AG04450 (cell line): Measurements from ENCODE around the gene VAT1L. TPM values are rescaled to one million over a fixed set of nuclear protein-coding genes. Genes with fewer than 3 reads are reported as not detected.

ENCODE experiments used
- CTCF ChIA-PET: fragments of 300-600, 350-600 bp; formaldehyde crosslinking; extraction: SDS; loops from one replicate; lab custom pipeline; 2022; ENCODE audit warnings: antibody characterized with exemption, inconsistent platforms; lab: Charles Lee
- POLR2A ChIA-PET: fragments of 350-600 bp; formaldehyde crosslinking; extraction: SDS; loops from one replicate; lab custom pipeline; 2021; ENCODE audit warnings: antibody characterized with exemption, inconsistent platforms; lab: Yijun Ruan, JAX
- DNase-seq: peaks from one replicate; pipeline ENCODE4 v3.0.0-alpha.2; 2011; ENCODE audit warnings: low read depth, low spot score
- H3K27ac ChIP-seq: one replicate; pipeline ENCODE4 v1.5.1; 2012; ENCODE audit warnings: low read depth, low read length, control low read depth
- H3K27me3 ChIP-seq: one replicate; pipeline ENCODE4 v1.6.0; 2012; ENCODE audit warnings: low read length; ENCODE audit not compliant: control insufficient read depth, insufficient read depth
- H3K4me3 ChIP-seq: 2 replicates; pipeline ENCODE4 v1.5.1; 2011; ENCODE audit warnings: mild to moderate bottlenecking, low read depth, low read length, control low read depth
- H3K9me3 ChIP-seq: 2 replicates; pipeline ENCODE4 v1.5.1; 2012; ENCODE audit warnings: low read length; ENCODE audit not compliant: control insufficient read depth, insufficient read depth
- polyA plus RNA-seq: library from polyadenylated mRNA; depleted of rRNA; stranded (reverse); fragments of >200 nt; gene quantifications from 2 replicates; pipeline ENCODE4 v1.2.3, GENCODE V29; 2011
- TF ChIP-seq, protein P1 (sequence below): IDR thresholded peaks from 2 replicates; pipeline ENCODE4 v1.5.1; 2011; ENCODE audit warnings: low read depth, low read length, control low read depth, inconsistent platforms

The VAT1L gene
- polyA plus RNA-seq, 1 experiment = 128 TPM

DNA sequence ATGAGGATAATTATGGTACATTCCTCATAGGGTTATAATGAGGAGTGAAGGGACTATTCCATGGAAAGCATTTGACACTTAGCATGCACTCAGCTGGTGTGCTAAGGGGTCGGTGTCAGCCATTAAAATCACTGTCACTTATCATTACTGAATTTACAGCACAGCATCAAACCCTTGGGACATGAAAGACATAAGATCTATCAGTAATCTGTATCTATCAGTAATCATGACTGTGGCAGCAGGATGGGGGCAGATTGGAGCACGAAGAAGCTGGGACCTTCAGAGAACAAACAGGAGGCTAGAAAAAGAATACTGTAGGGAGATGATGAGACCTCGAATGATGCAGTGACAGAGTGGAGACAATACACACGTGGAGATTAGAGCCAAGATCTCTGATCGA, 160.5 kb downstream of the VAT1L start:
- H3K27me3 ChIP-seq = no peaks in the 10 kb centered on the region
- TF ChIP-seq, protein P1, sequence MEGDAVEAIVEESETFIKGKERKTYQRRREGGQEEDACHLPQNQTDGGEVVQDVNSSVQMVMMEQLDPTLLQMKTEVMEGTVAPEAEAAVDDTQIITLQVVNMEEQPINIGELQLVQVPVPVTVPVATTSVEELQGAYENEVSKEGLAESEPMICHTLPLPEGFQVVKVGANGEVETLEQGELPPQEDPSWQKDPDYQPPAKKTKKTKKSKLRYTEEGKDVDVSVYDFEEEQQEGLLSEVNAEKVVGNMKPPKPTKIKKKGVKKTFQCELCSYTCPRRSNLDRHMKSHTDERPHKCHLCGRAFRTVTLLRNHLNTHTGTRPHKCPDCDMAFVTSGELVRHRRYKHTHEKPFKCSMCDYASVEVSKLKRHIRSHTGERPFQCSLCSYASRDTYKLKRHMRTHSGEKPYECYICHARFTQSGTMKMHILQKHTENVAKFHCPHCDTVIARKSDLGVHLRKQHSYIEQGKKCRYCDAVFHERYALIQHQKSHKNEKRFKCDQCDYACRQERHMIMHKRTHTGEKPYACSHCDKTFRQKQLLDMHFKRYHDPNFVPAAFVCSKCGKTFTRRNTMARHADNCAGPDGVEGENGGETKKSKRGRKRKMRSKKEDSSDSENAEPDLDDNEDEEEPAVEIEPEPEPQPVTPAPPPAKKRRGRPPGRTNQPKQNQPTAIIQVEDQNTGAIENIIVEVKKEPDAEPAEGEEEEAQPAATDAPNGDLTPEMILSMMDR = no peak
- H3K4me3 ChIP-seq = no peak overlapping the region
- ChIA-PET CTCF (interaction anchor here (0.7 kb wide), 1 partner anchor 274 kb away, joined by 6 read pairs; no protein-coding TSS in a partner anchor), POLR2A (interaction anchor here (0.6 kb wide), 1 partner anchor 243 kb away, joined by 4 read pairs; no protein-coding TSS in a partner anchor)
- DNase-seq = no peak
- no peaks in the 10 kb centered on the region for H3K9me3 ChIP-seq
- H3K27ac ChIP-seq = no peak overlapping the region

DNA sequence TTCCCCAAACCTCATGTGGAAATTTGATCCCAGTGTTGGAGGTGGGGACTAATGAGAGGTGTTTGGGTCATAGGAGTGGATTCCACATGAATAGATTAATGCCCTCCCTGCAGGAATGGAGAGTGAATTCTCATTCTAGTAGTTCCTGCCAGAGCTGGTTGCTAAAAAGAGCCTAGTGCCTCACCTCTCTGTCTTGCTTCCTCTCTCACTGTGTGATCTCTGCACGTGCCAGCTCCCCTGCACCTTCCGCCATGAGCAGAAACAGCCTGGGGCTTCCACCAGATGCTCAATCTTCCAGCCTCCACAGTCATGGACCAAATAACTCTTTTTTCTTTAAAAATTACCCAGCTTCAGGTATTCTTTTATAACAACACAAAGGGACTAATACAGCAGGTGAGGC, 161.1 kb downstream of the VAT1L start:
- DNase-seq = no peak
- ChIA-PET CTCF (no interaction called here), POLR2A (no interaction called here)
- TF ChIP-seq, protein P1 = no peak
- Histone ChIP-seq H3K27me3 (no peaks in the 10 kb centered on the region), H3K9me3 (no peaks in the 10 kb centered on the region), H3K27ac (no peak overlapping the region), H3K4me3 (no peak overlapping the region)

DNA sequence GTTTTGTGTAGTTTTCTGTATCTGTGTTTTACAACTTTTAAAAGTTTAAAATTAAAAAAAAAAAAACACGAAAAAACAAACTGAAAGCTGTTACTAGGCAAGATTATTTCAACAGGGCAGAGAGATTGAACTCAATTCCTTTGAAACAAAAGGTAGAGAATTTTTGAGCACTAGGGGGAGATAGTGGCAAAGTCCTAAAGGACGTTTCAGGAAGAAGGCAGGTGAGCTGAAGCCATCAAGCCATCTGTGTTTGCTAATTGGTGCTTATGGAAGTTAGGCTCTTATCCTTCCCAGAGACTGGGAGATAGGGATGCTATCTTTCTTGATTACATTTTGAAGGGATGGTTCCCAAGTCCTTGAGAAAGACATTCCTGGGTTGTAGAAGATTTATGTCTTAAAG, 163.4 kb downstream of the VAT1L start:
- no peaks in the 10 kb centered on the region for H3K9me3 ChIP-seq
- CTCF ChIA-PET = interaction anchor here (0.6 to 1.3 kb wide), 5 partner anchors 9 to 670 kb away, joined by 3 to 5 read pairs (median 3); no protein-coding TSS in a partner anchor
- POLR2A ChIA-PET = no interaction called here

DNA sequence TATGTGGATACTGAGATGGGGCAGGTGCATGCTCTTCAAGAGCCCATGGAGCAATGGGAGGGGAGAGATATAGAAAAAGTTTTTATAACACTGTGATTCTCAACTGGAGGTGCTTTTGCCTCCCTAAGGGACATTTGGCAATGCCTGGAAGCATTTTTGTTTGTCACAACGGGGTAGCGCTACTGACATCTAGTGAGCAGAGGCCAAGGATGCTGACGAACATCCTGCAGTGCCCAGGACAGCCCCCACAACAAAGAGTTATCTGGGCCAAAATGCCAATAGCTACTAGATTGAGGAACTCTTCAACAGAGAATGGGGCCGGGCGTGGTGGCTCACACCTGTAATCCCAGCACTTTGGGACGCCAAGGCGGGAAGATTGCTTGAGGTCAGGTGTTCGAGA, 166.8 kb downstream of the VAT1L start:
- no peak for DNase-seq
- ChIA-PET POLR2A (no interaction called here), CTCF (interaction anchor here (0.6 to 0.9 kb wide), 2 partner anchors 23 to 280 kb away, joined by 3 to 4 read pairs; no protein-coding TSS in a partner anchor)
- TF ChIP-seq, protein P1 = no peak
- Histone ChIP-seq H3K9me3 (no peaks in the 10 kb centered on the region), H3K4me3 (no peak overlapping the region), H3K27ac (no peak overlapping the region), H3K27me3 (no peaks in the 10 kb centered on the region)

More for the DNA sequence above, 163.4 kb downstream of the VAT1L start:
- TF ChIP-seq, protein P1 = peak; percentile 32
- no peaks in the 10 kb centered on the region for H3K27me3 ChIP-seq
- H3K4me3 ChIP-seq = no peak overlapping the region
- H3K27ac ChIP-seq = no peak overlapping the region
- DNase-seq = no peak

DNA sequence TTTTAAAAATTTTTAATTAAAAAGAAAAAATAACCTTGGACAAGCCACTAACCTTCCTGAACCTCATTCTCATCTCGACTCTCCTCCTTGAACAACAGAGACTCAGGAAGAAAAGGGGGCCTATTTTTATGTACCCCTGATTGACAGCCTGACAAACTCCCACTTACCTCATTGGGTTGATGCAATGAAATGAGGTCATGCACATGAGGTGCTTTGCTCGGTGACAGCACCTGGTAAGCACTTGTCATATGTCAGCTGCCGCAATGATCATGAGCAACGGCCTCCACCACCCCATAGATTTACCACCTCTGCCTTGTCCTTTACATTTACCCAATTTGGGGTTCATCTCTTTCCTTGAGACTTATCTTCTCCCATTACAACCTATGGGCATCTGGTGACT, 167.9 kb downstream of the VAT1L start:
- POLR2A ChIA-PET = no interaction called here
- no peaks in the 10 kb centered on the region for H3K27me3 ChIP-seq
- DNase-seq = no peak

More for the DNA sequence above, 167.9 kb downstream of the VAT1L start:
- H3K27ac ChIP-seq = no peak overlapping the region
- CTCF ChIA-PET = no interaction called here
- H3K4me3 ChIP-seq = no peak overlapping the region
- TF ChIP-seq, protein P1 = no peak
- no peaks in the 10 kb centered on the region for H3K9me3 ChIP-seq
